Endothelial cell of umbilical vein (primary cell): ENCODE data around the gene MXI1. TPM values are rescaled to one million over a fixed set of nuclear protein-coding genes. Genes with fewer than 3 reads are reported as not detected.
"Not testable (repeated sequence)": the region's sequence is repeated elsewhere in the genome, so short reads cannot be mapped to it uniquely, and the experiment has no call there.

Experiments used
- BruUV-seq: library from RNA; stranded (reverse); fragments of 400-500 nt; replicated peaks from 2 replicates; lab custom pipeline; 2021; lab: Mats Ljungman, UMichigan
- CTCF ChIA-PET: fragments of 300-600, 350-600 bp; sonication (Branson Sonifier 250); formaldehyde crosslinking; loops from one replicate; lab custom pipeline; 2021; ENCODE audit warnings: antibody characterized with exemption, inconsistent platforms; lab: Charles Lee
- POLR2A ChIA-PET: fragments of 300-600, 350-600 bp; sonication (Branson Sonifier 250); formaldehyde crosslinking; loops from one replicate; lab custom pipeline; 2021; ENCODE audit warnings: antibody characterized with exemption, inconsistent platforms; lab: Charles Lee
- DNase-seq: peaks from one replicate; pipeline ENCODE4 v3.0.0-alpha.2; 2011; ENCODE audit warnings: low read depth, low spot score
- FAIRE-seq: peaks from 2 replicates; lab custom pipeline; 2011; peaks lifted over from hg19 to GRCh38; lab: Jason Lieb, UNC
- H2AFZ ChIP-seq: 2 replicates; pipeline ENCODE4 v1.6.0; 2012; ENCODE audit warnings: low read depth, low read length, control low read depth, inconsistent platforms
- H3K27ac ChIP-seq: 2 replicates; pipeline ENCODE4 v1.5.1; 2011; ENCODE audit warnings: low read depth, mild to moderate bottlenecking, control low read depth, low read length, moderate library complexity; ENCODE audit not compliant: insufficient read depth
- H3K27me3 ChIP-seq, 2 experiments: 2 replicates each; pipeline versions ENCODE4 v1.6.0 to v1.6.1; 2011; ENCODE audit warnings: low read length in 2 of 2, mixed read lengths in 1 of 2; ENCODE audit not compliant: control insufficient read depth in 2 of 2, insufficient read depth in 2 of 2
- H3K36me3 ChIP-seq, 2 experiments: 2 replicates in 1 of 2; 3 replicates in 1 of 2; pipeline ENCODE4 v1.5.1; 2011; ENCODE audit warnings: low read length in 2 of 2, mild to moderate bottlenecking in 1 of 2, moderate library complexity in 1 of 2; ENCODE audit not compliant: control insufficient read depth in 2 of 2, insufficient read depth in 2 of 2; ENCODE audit errors: extremely low read depth in 1 of 2
- H3K4me1 ChIP-seq: 3 replicates; pipeline ENCODE4 v1.5.1; 2011; ENCODE audit warnings: mild to moderate bottlenecking, low read length; ENCODE audit not compliant: control insufficient read depth, insufficient read depth; ENCODE audit errors: extremely low read depth
- H3K4me2 ChIP-seq: 2 replicates; pipeline ENCODE4 v1.6.1; 2011; ENCODE audit warnings: low read length, control low read depth, mixed read lengths; ENCODE audit not compliant: insufficient read depth
- H3K4me3 ChIP-seq, 3 experiments: fragments of 200-600 bp in 1 of 3; sonication (generic), shearing (Covaris generic) in 1 of 3; replicated peaks in 1 of 3; 2 replicates each; pipeline ENCODE4 v1.5.1; 2011 to 2016; ENCODE audit warnings: control low read depth in 3 of 3, low read length in 3 of 3, mild to moderate bottlenecking in 2 of 3, inconsistent platforms in 1 of 3, low read depth in 1 of 3, moderate library complexity in 1 of 3; ENCODE audit not compliant: insufficient read depth in 1 of 3
- H3K79me2 ChIP-seq: 2 replicates; pipeline ENCODE4 v1.6.0; 2012; ENCODE audit warnings: low read length, inconsistent platforms; ENCODE audit not compliant: control insufficient read depth, insufficient read depth
- H3K9ac ChIP-seq: replicated peaks from 2 replicates; pipeline ENCODE3; 2011; ENCODE audit warnings: low read length, control low read depth; ENCODE audit not compliant: insufficient read depth; ENCODE audit errors: extremely low read depth
- H3K9me1 ChIP-seq: replicated peaks from 3 replicates; pipeline ENCODE4 v1.6.0; 2011; ENCODE audit warnings: mild to moderate bottlenecking, low read length; ENCODE audit not compliant: control insufficient read depth, insufficient read depth; ENCODE audit errors: extremely low read depth
- H3K9me3 ChIP-seq: replicated peaks from 2 replicates; pipeline ENCODE4 v1.5.1; 2012; ENCODE audit warnings: low read length, inconsistent platforms; ENCODE audit not compliant: control insufficient read depth, insufficient read depth
- H4K20me1 ChIP-seq: replicated peaks from 2 replicates; pipeline ENCODE3; 2011; ENCODE audit warnings: mild to moderate bottlenecking, low read length; ENCODE audit not compliant: control insufficient read depth, insufficient read depth; ENCODE audit errors: extremely low read depth
- CTCF ChIP-seq, 2 donors: IDR thresholded peaks; 1 replicate in 1 of 2; 2 replicates in 1 of 2; pipeline ENCODE4 v1.5.1; 2011; ENCODE audit warnings: low read length in 2 of 2, mild to moderate bottlenecking in 2 of 2, moderate library complexity in 2 of 2, control low read depth in 1 of 2, inconsistent platforms in 1 of 2, low read depth in 1 of 2; ENCODE audit not compliant: insufficient read depth in 1 of 2; ENCODE audit errors: extremely low read depth in 1 of 2
- EZH2 ChIP-seq: IDR thresholded peaks from 2 replicates; pipeline ENCODE4 v1.6.1; 2012; ENCODE audit warnings: borderline replicate concordance, low read depth, mild to moderate bottlenecking, moderate library complexity, low read length, inconsistent platforms; ENCODE audit not compliant: severe bottlenecking
- FOS ChIP-seq: IDR thresholded peaks from 2 replicates; pipeline ENCODE4 v1.6.1; 2011; ENCODE audit warnings: mild to moderate bottlenecking, low read length, moderate library complexity, borderline replicate concordance; ENCODE audit not compliant: insufficient read depth
- GATA2 ChIP-seq: IDR thresholded peaks from 2 replicates; pipeline ENCODE4 v1.7.0; 2011; ENCODE audit warnings: low read depth, mild to moderate bottlenecking, moderate library complexity, mixed read lengths, low read length; ENCODE audit not compliant: insufficient read length, insufficient read depth
- JUN ChIP-seq: IDR thresholded peaks from 2 replicates; pipeline ENCODE4 v1.6.1; 2011; ENCODE audit warnings: borderline replicate concordance, low read depth; ENCODE audit not compliant: insufficient read length, insufficient read depth
- MYC ChIP-seq: IDR thresholded peaks from one replicate; pipeline ENCODE4 v1.6.1; 2011; ENCODE audit warnings: mild to moderate bottlenecking, low read depth, low read length
- POLR2A ChIP-seq: IDR thresholded peaks from 2 replicates; pipeline ENCODE4 v1.6.1; 2012; ENCODE audit warnings: low read depth, mild to moderate bottlenecking, control low read depth, low read length
- POLR2AphosphoS5 ChIP-seq: IDR thresholded peaks from 2 replicates; pipeline ENCODE4 v1.6.1; 2012; ENCODE audit warnings: low read depth, mild to moderate bottlenecking, control low read depth, low read length, moderate library complexity; ENCODE audit not compliant: insufficient read depth
- dilution Hi-C: fragments of 300-500 bp; cut with MboI; formaldehyde crosslinking; loops from one replicate; pipeline ENCODE4 v1.15.0; 2019; ENCODE audit warnings: low sequenced_read_pairs; ENCODE audit not compliant: extremely low pct_ligation_motif_present
- intact Hi-C: fragments of 100-400 bp; cut with micrococcal nuclease; formaldehyde crosslinking; loops from one replicate; pipeline ENCODE4 v1.10.0; 2022
- polyA plus RNA-seq, 4 experiments: library from polyadenylated mRNA; depleted of rRNA in 3 of 4; stranded (reverse) in 3 of 4; unstranded in 1 of 4; fragments of >200 nt; gene quantifications; 2 replicates each; pipeline versions ENCODE4 v1.2.1 to v1.2.3, GENCODE V29; 2011 to 2012; ENCODE audit warnings: missing spikeins in 1 of 4
- total RNA-seq: library from RNA; stranded (reverse); gene quantifications from 2 replicates; pipeline ENCODE4 v1.2.3, GENCODE V29; 2021
- TF ChIP-seq, protein P1 (sequence below): IDR thresholded peaks from 2 replicates; pipeline ENCODE4 v1.6.1; 2011; ENCODE audit not compliant: insufficient read depth, insufficient read length

The MXI1 gene
- total and polyA plus RNA-seq, 2 donors (not counting 3 experiments of a cell fraction or from before 2014, with no cell fraction given) = 2.7 to 8.5 TPM

GRCh38 chr10:110244550-110244949, 37.1 kb downstream of the MXI1 start:
- no peaks in the 10 kb centered on the region for H3K27me3 ChIP-seq
- H3K36me3 ChIP-seq = no peaks in the 10 kb centered on the region
- H3K4me3 ChIP-seq = no peak overlapping the region
- TF ChIP-seq EZH2 (no peak), POLR2A (no peak), POLR2AphosphoS5 (no peak), GATA2 (no peak), CTCF (IDR thresholded peaks at IDR 0.05; ENCODE audit: extremely low read depth in 1 of 2, insufficient read depth in 1 of 2, low read depth in 1 of 2, low read length in 2 of 2) (no peak), JUN (no peak), MYC (no peak), FOS (no peak)
- TF ChIP-seq, protein P1, sequence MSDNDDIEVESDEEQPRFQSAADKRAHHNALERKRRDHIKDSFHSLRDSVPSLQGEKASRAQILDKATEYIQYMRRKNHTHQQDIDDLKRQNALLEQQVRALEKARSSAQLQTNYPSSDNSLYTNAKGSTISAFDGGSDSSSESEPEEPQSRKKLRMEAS = no peak
- intact Hi-C loops (no loop called here), dilution Hi-C loops (no loop called here)
- CTCF ChIA-PET = interaction anchor here (1.0 to 1.3 kb wide), 2 partner anchors 10 to 14 kb away, joined by 4 read pairs; no protein-coding TSS in a partner anchor
- POLR2A ChIA-PET = no interaction called here
- no peak overlapping the region for H3K27ac ChIP-seq
- no peak overlapping the region for H3K9ac ChIP-seq
- DNase-seq (no peak), FAIRE-seq (no peak)
- H4K20me1 ChIP-seq = no peaks in the 10 kb centered on the region
- no peak overlapping the region for H3K4me2 ChIP-seq
- no peaks in the 10 kb centered on the region for H3K9me1 ChIP-seq
- no peaks in the 10 kb centered on the region for H3K4me1 ChIP-seq
- no peaks in the 10 kb centered on the region for H3K9me3 ChIP-seq
- no peaks in the 10 kb centered on the region for H3K79me2 ChIP-seq
- BruUV-seq = no TSS peak
- no peak overlapping the region for H2AFZ ChIP-seq

GRCh38 chr10:110247833-110248232, 40.4 kb downstream of the MXI1 start:
- H3K4me1 ChIP-seq, H3K9me1 ChIP-seq, H3K9ac ChIP-seq, H3K4me3 ChIP-seq, H4K20me1 ChIP-seq, H2AFZ ChIP-seq, H3K36me3 ChIP-seq, dilution Hi-C loops, CTCF ChIA-PET, H3K27me3 ChIP-seq, BruUV-seq, POLR2A ChIA-PET, intact Hi-C loops, H3K4me2 ChIP-seq, FAIRE-seq, DNase-seq, H3K79me2 ChIP-seq, H3K9me3 ChIP-seq, H3K27ac ChIP-seq: not testable (repeated sequence)

GRCh38 chr10:110249489-110249888, 42.1 kb downstream of the MXI1 start:
- DNase-seq, H2AFZ ChIP-seq, H3K36me3 ChIP-seq, BruUV-seq, H3K9ac ChIP-seq, H3K4me2 ChIP-seq, CTCF ChIA-PET, H3K9me1 ChIP-seq, H4K20me1 ChIP-seq, H3K27ac ChIP-seq, FAIRE-seq, H3K4me1 ChIP-seq, H3K4me3 ChIP-seq, H3K79me2 ChIP-seq, H3K27me3 ChIP-seq, POLR2A ChIA-PET, H3K9me3 ChIP-seq, intact Hi-C loops, dilution Hi-C loops: not testable (repeated sequence)
